SH-SY5Y (cell line): Measurements from ENCODE around the gene NOB1.

ENCODE experiments used
- GATA2 ChIP-seq: IDR thresholded peaks from 2 replicates; pipeline ENCODE4 v1.6.1; 2011; ENCODE audit warnings: mild to moderate bottlenecking, low read depth, low read length
- GATA3 ChIP-seq: IDR thresholded peaks from 2 replicates; pipeline ENCODE4 v1.6.1; 2011; ENCODE audit warnings: low read depth, mild to moderate bottlenecking, low read length, moderate library complexity

GRCh38 chr16:69741519-69741918 lies 13.2 kb downstream of the NOB1 start:
- TF ChIP-seq GATA2, result no peak
- no peak for TF ChIP-seq GATA3
